Ishikawa (cell line): ENCODE results near the gene NBAS.

Experiments used
- CEBPB ChIP-seq: IDR thresholded peaks from 2 replicates; pipeline ENCODE4 v1.6.1; 2012
- CREB1 ChIP-seq: IDR thresholded peaks from 2 replicates; pipeline ENCODE4 v1.6.1; 2012; ENCODE audit warnings: low read depth
- EGR1 ChIP-seq: IDR thresholded peaks from 2 replicates; pipeline ENCODE4 v1.6.1; 2012
- EP300 ChIP-seq: IDR thresholded peaks from 2 replicates; pipeline ENCODE4 v1.6.1; 2012; ENCODE audit warnings: borderline replicate concordance
- FOXM1 ChIP-seq: IDR thresholded peaks from 2 replicates; pipeline ENCODE4 v1.6.1; 2012; ENCODE audit warnings: low read depth, borderline replicate concordance
- NFIC ChIP-seq: IDR thresholded peaks from 2 replicates; pipeline ENCODE4 v1.6.1; 2012
- RAD21 ChIP-seq: IDR thresholded peaks from 2 replicates; pipeline ENCODE4 v1.6.1; 2012; ENCODE audit warnings: low read depth
- TAF1 ChIP-seq: IDR thresholded peaks from 2 replicates; pipeline ENCODE4 v1.6.1; 2012; ENCODE audit warnings: low read depth, mild to moderate bottlenecking
- TCF12 ChIP-seq: IDR thresholded peaks from 2 replicates; pipeline ENCODE4 v1.6.1; 2012; ENCODE audit warnings: low read depth
- TEAD4 ChIP-seq: IDR thresholded peaks from 2 replicates; pipeline ENCODE4 v1.6.1; 2012
- YY1 ChIP-seq: IDR thresholded peaks from 2 replicates; pipeline ENCODE4 v1.6.1; 2012; ENCODE audit warnings: low read depth
- ZBTB7A ChIP-seq: IDR thresholded peaks from 2 replicates; pipeline ENCODE4 v1.6.1; 2012; ENCODE audit warnings: low read depth
- TF ChIP-seq, protein P1 (sequence below): IDR thresholded peaks from 2 replicates; pipeline ENCODE4 v1.6.1; 2012; ENCODE audit warnings: low read depth, mild to moderate bottlenecking
- TF ChIP-seq, protein P2 (sequence below): IDR thresholded peaks from 2 replicates; pipeline ENCODE4 v1.6.1; 2012

DNA sequence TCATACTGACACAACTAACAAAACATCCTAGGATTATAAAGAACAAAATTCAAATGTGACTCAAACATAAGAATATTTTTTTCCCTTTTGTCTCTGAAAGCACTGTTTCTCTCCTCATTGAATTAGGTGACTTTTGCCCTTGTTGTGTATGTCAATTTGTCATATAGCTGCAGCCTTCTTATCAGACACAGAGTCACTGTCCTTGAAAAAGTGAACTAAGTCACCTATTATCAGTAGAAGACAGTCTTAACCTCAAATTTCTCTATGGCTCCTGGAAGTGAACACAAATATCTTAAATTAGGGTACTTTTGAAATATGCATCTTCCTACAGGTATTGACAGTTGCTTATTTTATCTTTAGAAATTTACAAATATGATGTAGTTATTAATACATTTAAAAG lies 360.6 kb downstream of the NBAS start:
- TF ChIP-seq NFIC: no peak
- TF ChIP-seq, protein P1, sequence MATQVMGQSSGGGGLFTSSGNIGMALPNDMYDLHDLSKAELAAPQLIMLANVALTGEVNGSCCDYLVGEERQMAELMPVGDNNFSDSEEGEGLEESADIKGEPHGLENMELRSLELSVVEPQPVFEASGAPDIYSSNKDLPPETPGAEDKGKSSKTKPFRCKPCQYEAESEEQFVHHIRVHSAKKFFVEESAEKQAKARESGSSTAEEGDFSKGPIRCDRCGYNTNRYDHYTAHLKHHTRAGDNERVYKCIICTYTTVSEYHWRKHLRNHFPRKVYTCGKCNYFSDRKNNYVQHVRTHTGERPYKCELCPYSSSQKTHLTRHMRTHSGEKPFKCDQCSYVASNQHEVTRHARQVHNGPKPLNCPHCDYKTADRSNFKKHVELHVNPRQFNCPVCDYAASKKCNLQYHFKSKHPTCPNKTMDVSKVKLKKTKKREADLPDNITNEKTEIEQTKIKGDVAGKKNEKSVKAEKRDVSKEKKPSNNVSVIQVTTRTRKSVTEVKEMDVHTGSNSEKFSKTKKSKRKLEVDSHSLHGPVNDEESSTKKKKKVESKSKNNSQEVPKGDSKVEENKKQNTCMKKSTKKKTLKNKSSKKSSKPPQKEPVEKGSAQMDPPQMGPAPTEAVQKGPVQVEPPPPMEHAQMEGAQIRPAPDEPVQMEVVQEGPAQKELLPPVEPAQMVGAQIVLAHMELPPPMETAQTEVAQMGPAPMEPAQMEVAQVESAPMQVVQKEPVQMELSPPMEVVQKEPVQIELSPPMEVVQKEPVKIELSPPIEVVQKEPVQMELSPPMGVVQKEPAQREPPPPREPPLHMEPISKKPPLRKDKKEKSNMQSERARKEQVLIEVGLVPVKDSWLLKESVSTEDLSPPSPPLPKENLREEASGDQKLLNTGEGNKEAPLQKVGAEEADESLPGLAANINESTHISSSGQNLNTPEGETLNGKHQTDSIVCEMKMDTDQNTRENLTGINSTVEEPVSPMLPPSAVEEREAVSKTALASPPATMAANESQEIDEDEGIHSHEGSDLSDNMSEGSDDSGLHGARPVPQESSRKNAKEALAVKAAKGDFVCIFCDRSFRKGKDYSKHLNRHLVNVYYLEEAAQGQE: no peak
- no peak for TF ChIP-seq CREB1
- TF ChIP-seq CEBPB: no peak
- no peak for TF ChIP-seq EGR1
- TF ChIP-seq, protein P2, sequence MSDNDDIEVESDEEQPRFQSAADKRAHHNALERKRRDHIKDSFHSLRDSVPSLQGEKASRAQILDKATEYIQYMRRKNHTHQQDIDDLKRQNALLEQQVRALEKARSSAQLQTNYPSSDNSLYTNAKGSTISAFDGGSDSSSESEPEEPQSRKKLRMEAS: no peak
- no peak for TF ChIP-seq EP300
- no peak for TF ChIP-seq FOXM1
- TF ChIP-seq RAD21: no peak
- TF ChIP-seq TAF1: no peak
- TF ChIP-seq YY1: no peak
- no peak for TF ChIP-seq TEAD4
- no peak for TF ChIP-seq TCF12
- TF ChIP-seq ZBTB7A: no peak
